SK-N-SH (cell line): ENCODE data around the gene MRPS27.

Source experiments
- ELF1 ChIP-seq: IDR thresholded peaks from 2 replicates; pipeline ENCODE4 v1.4.0; 2012
- EP300 ChIP-seq, 2 experiments: IDR thresholded peaks; 2 replicates each; pipeline versions ENCODE4 v1.4.0 to v1.6.1; 2012; ENCODE audit warnings: borderline replicate concordance in 1 of 2, low read depth in 1 of 2, low read length in 1 of 2
- EZH2phosphoT487 ChIP-seq: fragments of 200-600 bp; sonication (generic); IDR thresholded peaks from 2 replicates; pipeline ENCODE4 v1.6.1; 2017; ENCODE audit warnings: low read depth, mixed run types, mild to moderate bottlenecking, antibody characterized with exemption, moderate library complexity, borderline replicate concordance
- GABPA ChIP-seq: IDR thresholded peaks from 2 replicates; pipeline ENCODE4 v1.4.0; 2012; ENCODE audit warnings: low read depth, mild to moderate bottlenecking
- POLR2AphosphoS5 ChIP-seq: IDR thresholded peaks from 2 replicates; pipeline ENCODE4 v1.6.1; 2012; ENCODE audit warnings: low read depth, low read length
- RAD21 ChIP-seq: IDR thresholded peaks from 2 replicates; pipeline ENCODE4 v1.6.1; 2012; ENCODE audit warnings: mild to moderate bottlenecking, low read length
- RFX5 ChIP-seq: IDR thresholded peaks from 2 replicates; pipeline ENCODE4 v1.6.1; 2012; ENCODE audit warnings: mild to moderate bottlenecking, improper control_type of control experiment, low read length
- SIN3A ChIP-seq: IDR thresholded peaks from 2 replicates; pipeline ENCODE4 v1.6.1; 2012; ENCODE audit warnings: low read depth, mild to moderate bottlenecking, low read length, moderate library complexity, borderline replicate concordance
- TAF1 ChIP-seq: IDR thresholded peaks from 2 replicates; pipeline ENCODE4 v1.6.1; 2012; ENCODE audit warnings: low read depth, mild to moderate bottlenecking, low read length, moderate library complexity, borderline replicate concordance
- YY1 ChIP-seq: IDR thresholded peaks from 2 replicates; pipeline ENCODE4 v1.4.0; 2012; ENCODE audit warnings: low read depth, mild to moderate bottlenecking
- TF ChIP-seq, protein P1 (sequence below): fragments of 200-600 bp; sonication (generic); IDR thresholded peaks from 2 replicates; pipeline ENCODE4 v1.6.1; 2017; ENCODE audit warnings: antibody characterized with exemption, mild to moderate bottlenecking, moderate library complexity
- TF ChIP-seq, protein P2 (sequence below): fragments of 150-350 bp; IDR thresholded peaks from 2 replicates; pipeline ENCODE4 v1.6.1; 2017; ENCODE audit warnings: antibody characterized with exemption, low read length, low read depth, borderline replicate concordance

- TF ChIP-seq, protein P1, sequence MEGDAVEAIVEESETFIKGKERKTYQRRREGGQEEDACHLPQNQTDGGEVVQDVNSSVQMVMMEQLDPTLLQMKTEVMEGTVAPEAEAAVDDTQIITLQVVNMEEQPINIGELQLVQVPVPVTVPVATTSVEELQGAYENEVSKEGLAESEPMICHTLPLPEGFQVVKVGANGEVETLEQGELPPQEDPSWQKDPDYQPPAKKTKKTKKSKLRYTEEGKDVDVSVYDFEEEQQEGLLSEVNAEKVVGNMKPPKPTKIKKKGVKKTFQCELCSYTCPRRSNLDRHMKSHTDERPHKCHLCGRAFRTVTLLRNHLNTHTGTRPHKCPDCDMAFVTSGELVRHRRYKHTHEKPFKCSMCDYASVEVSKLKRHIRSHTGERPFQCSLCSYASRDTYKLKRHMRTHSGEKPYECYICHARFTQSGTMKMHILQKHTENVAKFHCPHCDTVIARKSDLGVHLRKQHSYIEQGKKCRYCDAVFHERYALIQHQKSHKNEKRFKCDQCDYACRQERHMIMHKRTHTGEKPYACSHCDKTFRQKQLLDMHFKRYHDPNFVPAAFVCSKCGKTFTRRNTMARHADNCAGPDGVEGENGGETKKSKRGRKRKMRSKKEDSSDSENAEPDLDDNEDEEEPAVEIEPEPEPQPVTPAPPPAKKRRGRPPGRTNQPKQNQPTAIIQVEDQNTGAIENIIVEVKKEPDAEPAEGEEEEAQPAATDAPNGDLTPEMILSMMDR = no peak
- no peak for TF ChIP-seq TAF1
- TF ChIP-seq, protein P2, sequence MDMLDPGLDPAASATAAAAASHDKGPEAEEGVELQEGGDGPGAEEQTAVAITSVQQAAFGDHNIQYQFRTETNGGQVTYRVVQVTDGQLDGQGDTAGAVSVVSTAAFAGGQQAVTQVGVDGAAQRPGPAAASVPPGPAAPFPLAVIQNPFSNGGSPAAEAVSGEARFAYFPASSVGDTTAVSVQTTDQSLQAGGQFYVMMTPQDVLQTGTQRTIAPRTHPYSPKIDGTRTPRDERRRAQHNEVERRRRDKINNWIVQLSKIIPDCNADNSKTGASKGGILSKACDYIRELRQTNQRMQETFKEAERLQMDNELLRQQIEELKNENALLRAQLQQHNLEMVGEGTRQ = no peak
- TF ChIP-seq EZH2phosphoT487 = no peak
- no peak for TF ChIP-seq YY1
- no peak; the same call in 1 of the 2 replicates for TF ChIP-seq POLR2AphosphoS5
- no peak for TF ChIP-seq GABPA
- no peak for TF ChIP-seq EP300 (IDR thresholded peaks at IDR 0.05; ENCODE audit: borderline replicate concordance in 1 of 2, low read depth in 1 of 2, low read length in 1 of 2)
- TF ChIP-seq RAD21 = no peak
- no peak for TF ChIP-seq RFX5
- TF ChIP-seq ELF1 = no peak
- TF ChIP-seq SIN3A = no peak
These were observed 110.6 kb downstream of the MRPS27 start for GRCh38 chr5:72209147-72210115.
